GM03348 (cell line): ENCODE results near the gene ZNF841.
"Not testable (repeated sequence)": the region's sequence is repeated elsewhere in the genome, so short reads cannot be mapped to it uniquely, and the experiment has no call there.

Experiments
- DNase-seq: peaks from one replicate; pipeline ENCODE4 v3.0.0; 2012; ENCODE audit warnings: low spot score

ZNF841 gene

DNA sequence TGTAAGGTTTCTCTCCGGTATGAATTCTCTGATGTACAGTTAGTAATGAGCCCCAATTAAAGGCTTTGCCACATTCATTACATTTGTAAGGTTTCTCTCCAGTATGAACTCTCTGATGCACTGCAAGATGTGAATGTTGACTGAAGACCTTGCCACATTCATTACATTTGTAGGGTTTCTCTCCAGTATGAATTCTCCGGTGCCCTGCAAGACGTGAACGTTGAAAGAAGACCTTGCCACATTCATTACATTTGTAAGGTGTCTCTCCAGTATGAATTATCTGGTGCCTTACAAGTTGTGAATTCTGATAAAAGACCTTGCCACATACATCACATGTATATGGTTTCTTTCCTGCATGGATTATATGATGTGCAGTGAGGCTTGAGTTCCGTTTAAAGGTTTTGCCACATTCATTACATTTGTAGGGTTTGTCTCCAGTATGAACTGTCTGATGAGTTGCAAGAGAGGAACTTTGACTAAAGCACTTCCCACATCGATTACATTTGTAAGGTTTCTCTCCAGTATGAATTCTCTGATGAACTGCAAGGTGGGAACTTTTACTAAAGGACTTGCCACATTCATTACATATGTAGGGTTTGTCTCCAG lies 29.2 kb downstream of the ZNF841 start:
- no peak for DNase-seq

DNA sequence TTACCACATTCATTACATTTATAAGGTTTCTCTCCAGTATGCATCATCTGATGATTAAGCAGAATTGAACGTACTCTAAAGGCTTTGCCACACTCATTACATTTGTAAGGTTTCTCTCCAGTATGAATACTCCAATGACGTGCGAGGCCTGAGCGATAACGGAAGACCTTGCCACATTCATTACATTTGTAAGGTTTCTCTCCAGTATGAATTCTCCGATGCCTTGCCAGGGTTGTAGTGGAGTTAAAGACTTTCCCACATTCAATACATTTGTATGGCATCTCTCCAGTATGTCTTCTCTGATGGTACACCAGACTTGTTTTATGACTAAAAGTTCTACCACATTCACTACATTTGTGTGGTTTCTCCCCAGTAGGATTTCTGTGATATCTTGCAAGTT lies 30.2 kb downstream of the ZNF841 start:
- no peak for DNase-seq

DNA sequence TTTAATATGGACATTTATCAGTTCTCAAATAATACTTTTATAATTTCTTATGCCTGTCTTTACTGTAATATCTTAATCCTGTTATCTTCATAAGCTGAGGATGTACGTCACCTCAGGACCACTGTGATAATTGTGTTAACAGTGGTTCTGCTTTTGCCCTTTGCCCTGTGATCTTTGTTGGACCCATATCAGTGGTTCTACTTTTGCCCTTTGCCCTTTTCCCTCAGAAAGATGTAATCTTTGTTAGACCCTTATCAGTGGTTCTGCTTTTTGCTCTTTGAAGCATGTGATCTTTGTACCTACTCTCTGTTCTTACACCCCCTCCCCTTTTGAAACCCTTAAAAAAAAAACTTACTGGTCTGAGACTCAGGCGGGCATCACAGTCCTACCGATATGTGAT lies 39.1 kb downstream of the ZNF841 start:
- DNase-seq: not testable (repeated sequence)

DNA sequence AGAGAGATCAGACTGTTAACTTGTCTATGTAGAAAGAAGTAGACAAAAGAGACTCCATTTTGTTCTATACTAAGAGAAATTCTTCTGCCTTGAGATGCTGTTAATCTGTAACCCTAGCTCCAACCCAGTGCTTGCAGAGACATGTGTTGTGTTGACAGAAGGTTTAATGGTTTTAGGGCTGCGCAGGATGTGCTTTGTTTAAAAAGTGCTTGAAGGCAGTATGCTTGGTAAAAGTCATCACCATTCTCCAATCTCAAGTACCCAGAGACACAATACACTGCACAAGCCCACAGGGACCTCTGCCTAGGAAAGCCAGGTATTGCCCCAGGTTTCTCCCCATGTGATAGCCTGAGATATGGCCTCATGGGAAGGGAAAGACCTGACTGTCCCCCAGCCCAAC lies 43.8 kb downstream of the ZNF841 start:
- DNase-seq: not testable (repeated sequence)

DNA sequence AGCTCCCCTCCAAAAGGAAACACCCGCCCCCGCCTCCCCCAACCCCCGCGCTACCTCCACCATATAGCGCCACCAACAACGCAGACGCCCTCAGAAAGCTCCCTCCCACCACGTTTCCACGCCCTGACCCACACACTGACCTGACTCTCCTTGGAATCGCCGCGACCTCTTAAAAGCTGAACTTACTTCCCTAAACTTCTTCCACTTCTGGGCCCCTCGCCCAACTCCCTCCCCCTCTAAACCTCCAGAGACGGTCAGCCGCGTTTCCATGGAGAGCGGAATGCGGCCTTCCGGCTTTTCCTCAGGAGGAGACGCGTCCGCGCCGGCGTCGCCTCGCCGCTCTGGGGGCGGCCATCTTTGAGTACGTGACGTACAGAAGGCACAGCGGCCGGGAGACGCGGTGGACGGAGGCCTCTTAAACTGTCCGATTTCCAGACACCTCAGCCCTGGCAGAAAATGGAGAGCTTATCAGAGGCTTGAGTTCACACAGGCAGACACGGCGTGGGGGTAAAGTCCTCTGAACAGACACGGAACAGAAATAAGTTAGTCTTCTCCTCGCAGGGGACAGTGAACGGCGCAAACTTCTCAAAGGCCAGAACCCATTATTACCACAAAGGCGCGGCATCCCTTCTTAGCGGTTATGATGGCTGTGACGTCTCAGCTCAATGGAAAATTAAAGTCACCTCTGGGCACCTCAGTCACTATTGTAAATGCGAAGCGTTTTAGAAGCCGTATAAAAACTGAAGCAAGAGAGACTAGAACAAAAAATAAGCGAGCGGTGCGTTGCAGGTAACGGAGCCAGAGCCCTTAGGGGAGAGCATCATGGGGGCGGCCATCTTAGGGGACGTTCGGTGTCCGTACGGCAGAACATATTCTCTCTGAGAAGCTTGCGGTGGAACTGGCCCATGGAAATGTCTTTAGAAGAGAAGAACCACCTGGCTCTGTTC lies 46.7 kb downstream of the ZNF841 start, which contains the start of gene ZNF432:
Gene ZNF432 (minus strand): TSS at position 284 of the 947 bp plus-strand sequence. CDS start 1,970 bp downstream, outside the sequence.
- DNase-seq: peak; percentile 95

DNA sequence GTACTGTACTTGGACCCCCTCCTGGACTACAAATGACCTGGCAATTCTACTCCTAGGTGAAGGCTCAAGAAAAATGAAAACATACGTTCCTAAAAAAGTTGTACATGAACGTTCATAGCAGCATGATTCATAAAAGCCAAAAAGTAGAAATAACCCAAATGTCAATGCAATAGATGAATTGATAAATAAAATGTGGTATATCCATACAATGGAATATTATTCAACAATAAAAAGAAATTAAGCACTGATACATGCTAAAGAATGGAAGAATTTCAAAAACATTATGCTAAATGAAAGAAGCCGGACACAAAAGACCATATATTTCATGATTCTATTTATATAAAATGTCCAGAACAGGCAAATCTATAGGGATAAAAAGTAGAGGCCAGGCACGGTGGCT lies 56.4 kb downstream of the ZNF841 start:
- no peak for DNase-seq

DNA sequence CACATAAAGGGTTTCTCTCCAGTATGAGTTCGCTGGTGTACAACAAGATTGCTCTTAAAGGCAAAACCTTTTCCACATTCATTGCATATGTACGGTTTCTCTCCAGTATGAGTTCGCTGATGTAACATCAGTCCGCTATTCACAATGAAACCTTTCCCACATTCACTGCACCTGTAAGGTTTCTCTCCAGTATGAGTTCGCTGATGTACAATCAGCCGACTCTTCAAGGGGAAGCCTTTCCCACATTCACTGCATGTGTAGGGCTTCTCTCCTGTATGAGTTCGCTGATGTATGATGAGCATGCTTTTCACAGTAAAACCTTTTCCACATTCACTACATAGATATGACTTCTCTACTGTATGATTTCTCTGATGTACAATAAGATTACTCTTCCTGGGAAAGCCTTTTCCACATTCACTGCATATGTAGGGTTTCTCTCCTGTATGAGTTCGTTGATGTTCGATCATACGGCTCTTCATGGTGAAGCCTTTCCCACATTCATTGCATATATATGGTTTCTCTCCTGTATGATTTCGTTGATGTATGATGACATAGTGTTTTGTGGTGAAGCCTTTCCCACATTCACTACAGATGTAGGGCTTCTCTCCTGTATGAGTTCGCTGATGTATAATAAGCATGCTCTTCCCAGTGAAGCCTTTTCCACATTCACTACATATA lies 61.4 kb downstream of the ZNF841 start:
- DNase-seq: no peak

DNA sequence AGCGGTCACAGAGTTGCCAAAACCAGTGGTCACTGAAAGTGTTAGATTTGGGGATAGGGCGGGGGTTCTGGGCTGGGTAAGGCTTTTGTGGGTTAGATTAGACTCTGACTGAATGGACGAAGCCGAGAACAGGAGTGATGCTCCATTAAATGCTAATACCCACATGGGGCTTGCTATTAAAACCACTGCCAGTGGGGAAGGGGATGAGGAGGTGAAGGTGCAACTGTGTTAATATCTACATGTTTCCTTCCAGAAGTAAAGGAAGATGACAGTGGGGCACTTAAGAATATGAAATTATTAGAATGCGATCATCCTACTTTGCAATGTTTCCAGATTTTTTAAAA lies 66.8 kb downstream of the ZNF841 start:
- DNase-seq: no peak

DNA sequence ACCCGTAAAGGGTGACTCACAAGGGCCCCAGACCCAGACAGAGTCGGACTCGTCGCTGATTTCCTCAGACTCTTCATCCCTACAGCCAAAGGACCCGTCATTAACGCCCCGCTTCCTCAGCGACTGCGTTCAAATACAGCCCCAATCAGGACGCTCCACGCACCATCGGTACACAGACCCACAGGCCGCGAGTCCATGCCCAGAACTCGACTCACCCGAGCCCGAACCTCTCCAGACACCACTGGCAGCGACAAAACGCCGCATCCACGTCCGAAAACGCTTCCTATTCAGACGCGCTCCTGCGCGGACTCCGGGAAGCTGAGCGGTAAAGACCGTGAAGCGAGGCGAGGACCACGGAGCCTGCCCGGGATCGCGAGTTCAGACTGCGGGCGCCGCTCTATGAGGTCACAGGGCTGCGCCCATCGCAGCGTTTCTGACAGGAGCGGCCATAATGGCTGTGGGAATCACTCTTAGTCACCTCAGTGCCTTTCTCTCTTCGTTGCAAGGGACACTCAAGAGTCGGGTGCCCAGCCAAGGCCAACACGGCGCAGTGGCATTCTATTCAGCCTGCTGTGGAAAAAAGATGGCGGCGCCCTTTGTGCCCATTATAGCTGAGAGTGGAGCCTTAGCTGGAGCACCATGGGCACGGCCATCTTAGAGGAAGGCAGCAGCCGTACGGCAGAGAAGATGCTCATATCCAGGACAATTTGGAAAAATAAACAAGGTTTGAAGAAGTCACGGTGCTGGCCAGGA lies 67.4 kb downstream of the ZNF841 start, which contains the start of gene ZNF614:
Gene ZNF614 (minus strand): TSS at position 353 of the 753 bp plus-strand sequence. CDS start 2,634 bp downstream, outside the sequence.
- DNase-seq: peak; percentile 94

DNA sequence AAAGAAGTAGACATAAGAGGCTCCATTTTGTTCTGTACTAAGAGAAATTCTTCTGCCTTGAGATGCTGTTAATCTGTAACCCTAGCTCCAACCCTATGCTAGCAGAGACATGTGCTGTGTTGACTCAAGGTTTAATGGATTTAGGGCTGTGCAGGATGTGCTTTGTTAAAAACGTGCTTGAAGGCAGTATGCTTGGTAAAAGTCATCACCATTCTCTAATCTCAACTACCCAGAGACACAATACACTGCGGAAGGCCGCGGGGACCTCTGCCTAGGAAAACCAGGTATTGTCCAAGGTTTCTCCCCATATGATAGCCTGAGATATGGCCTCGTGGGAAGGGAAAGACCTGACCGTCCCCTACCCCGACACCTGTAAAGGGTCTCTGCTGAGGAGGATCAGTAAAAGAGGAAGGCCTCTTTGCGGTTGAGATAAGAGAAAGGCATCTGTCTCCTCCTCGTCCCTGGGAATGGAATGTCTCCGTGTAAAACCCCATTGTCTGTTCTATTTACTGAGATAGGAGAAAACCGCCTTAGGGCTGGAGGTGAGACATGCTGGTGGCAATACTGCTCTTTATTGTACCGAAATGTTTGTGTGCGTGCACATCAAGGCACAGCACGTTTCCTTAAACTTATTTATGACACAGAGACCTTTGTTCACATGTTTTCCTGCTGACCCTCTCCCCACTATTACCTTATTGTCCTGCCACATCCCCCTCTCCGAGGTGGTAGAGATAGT lies 69.1 kb downstream of the ZNF841 start:
- not testable (repeated sequence) for DNase-seq

DNA sequence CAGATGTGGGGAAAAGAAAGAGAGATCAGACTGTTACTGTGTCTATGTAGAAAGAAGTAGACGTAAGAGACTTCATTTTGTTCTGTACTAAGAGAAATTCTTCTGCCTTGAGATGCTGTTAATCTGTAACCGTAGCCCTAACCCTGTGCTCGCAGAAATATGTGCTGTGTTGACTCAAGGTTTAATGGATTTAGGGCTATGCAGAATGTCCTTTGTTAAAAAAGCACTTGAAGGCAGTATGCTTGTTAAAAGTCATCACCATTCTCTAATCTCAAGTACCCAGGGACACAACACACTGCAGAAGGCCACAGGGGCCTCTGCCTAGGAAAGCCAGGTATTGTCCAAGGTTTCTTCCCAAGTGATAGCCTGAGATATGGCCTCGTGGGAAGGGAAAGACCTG lies 71.1 kb downstream of the ZNF841 start:
- not testable (repeated sequence) for DNase-seq

DNA sequence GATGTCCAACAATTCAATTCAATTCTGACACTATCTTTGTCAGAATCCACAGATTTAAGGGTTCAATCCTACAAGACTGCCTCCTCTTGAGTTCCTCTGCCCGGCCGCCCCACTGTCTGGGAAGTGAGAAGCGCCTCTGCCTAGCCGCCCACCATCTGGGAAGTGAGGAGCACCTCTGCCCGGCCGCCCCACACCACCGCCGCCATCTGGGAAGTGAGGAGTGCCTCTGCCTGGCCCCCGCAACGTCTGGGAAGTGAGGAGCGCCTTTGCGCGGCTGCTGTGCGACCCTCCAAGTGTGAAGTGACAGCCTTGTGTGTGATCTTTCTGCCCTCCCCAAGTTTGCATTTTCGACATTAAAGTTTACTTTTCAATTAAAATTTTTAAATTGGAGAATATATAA lies 73.4 kb downstream of the ZNF841 start:
- no peak for DNase-seq

DNA sequence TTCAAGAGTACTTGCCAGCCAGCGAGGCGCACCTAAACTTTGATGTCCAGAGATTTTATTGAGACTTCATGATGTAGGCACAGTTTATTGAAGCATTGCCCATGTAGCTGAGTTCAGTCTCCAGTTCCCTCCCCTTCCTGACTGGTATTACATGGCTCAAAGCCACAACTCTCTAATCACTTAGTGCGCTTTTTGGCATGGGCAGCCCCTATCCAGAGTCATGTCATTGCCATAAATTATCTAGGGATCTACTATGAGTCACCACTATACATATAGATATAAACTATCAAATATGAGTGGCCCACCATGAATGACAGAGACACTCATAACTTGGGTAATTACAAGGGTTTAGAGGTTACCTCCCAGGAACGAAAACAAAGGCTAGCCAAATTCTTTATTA lies 75.1 kb downstream of the ZNF841 start:
- DNase-seq: no peak
